Measurements from ENCODE around the gene MGST3. TPM values are rescaled to one million over a fixed set of nuclear protein-coding genes. Genes with fewer than 3 reads are reported as not detected.
"Not testable (repeated sequence)": the region's sequence is repeated elsewhere in the genome, so short reads cannot be mapped to it uniquely, and the experiment has no call there.

The MGST3 gene
- total RNA-seq, 2 experiments from 2014 or later, result 53.3 to 56.6 TPM

- Mint-ChIP-seq H3K27ac (no peak overlapping the region), H3K27me3 (peaks cover 8% of the 10 kb centered on the region), H3K9me3 (no peaks in the 10 kb centered on the region), H3K4me3 (no peak overlapping the region), H3K4me1 (ENCODE audit: low read depth) (peaks cover 6% of the 10 kb centered on the region), H3K36me3 (no peaks in the 10 kb centered on the region)
- ChIA-PET POLR2A (no interaction called here), CTCF (interaction anchor here (0.7 to 1.3 kb wide), 2 partner anchors 134 to 309 kb away, joined by 3 to 5 read pairs; no protein-coding TSS in a partner anchor)
- intact Hi-C loops (cut with micrococcal nuclease), result no loop called here
- DNase-seq, result no peak
Measured at GRCh38 chr1:165605246-165605645, 25.8 kb upstream of the MGST3 start.

GRCh38 chr1:165606676-165607075 is 24.4 kb upstream of the MGST3 start:
- H3K27ac Mint-ChIP-seq; DNase-seq; CTCF ChIA-PET; H3K36me3 Mint-ChIP-seq; intact Hi-C loops (cut with micrococcal nuclease); POLR2A ChIA-PET; H3K4me3 Mint-ChIP-seq; H3K9me3 Mint-ChIP-seq; H3K4me1 Mint-ChIP-seq (ENCODE audit: low read depth): not testable (repeated sequence)
- peaks cover 16% of the 10 kb centered on the region for H3K27me3 Mint-ChIP-seq

- Mint-ChIP-seq H3K4me3 (no peak overlapping the region), H3K4me1 (ENCODE audit: low read depth) (no peaks in the 10 kb centered on the region), H3K27ac (no peak overlapping the region), H3K9me3 (peaks cover 10% of the 10 kb centered on the region), H3K27me3 (peaks cover 30% of the 10 kb centered on the region), H3K36me3 (peaks cover 4% of the 10 kb centered on the region)
- POLR2A ChIA-PET, result no interaction called here
- CTCF ChIA-PET, result interaction anchor here (0.9 to 1.4 kb wide), 2 partner anchors 9 to 10 kb away, joined by 3 to 5 read pairs; no protein-coding TSS in a partner anchor
- no peak for DNase-seq
- intact Hi-C loops (cut with micrococcal nuclease), result no loop called here
Measured at GRCh38 chr1:165610866-165611265, 20.2 kb upstream of the MGST3 start.

- Mint-ChIP-seq H3K27ac (no peak overlapping the region), H3K27me3 (peaks cover 32% of the 10 kb centered on the region), H3K9me3 (peaks cover 10% of the 10 kb centered on the region), H3K4me1 (ENCODE audit: low read depth) (no peaks in the 10 kb centered on the region), H3K4me3 (no peak overlapping the region), H3K36me3 (peaks cover 4% of the 10 kb centered on the region)
- no peak for DNase-seq
- CTCF ChIA-PET, result no interaction called here
- POLR2A ChIA-PET, result no interaction called here
- intact Hi-C loops (cut with micrococcal nuclease), result no loop called here
Measured at GRCh38 chr1:165612062-165612461, 19.0 kb upstream of the MGST3 start.

GRCh38 chr1:165616054-165616612 is 14.9 kb upstream of the MGST3 start:
- Mint-ChIP-seq H3K36me3 (peaks cover 4% of the 10 kb centered on the region), H3K27me3 (peaks cover 25% of the 10 kb centered on the region), H3K4me3 (no peak overlapping the region), H3K9me3 (peaks cover 10% of the 10 kb centered on the region), H3K27ac (no peak overlapping the region), H3K4me1 (ENCODE audit: low read depth) (no peaks in the 10 kb centered on the region)
- intact Hi-C loops (cut with micrococcal nuclease), result no loop called here
- ChIA-PET CTCF (interaction anchor here (1.3 kb wide), 1 partner anchor 15 kb away, joined by 4 read pairs; no protein-coding TSS in a partner anchor), POLR2A (interaction anchor here (1.2 kb wide), 1 partner anchor 14 kb away, joined by 3 read pairs; the partner anchor contains the start of gene MGST3)
- DNase-seq, result no peak

- peaks cover 4% of the 10 kb centered on the region for H3K36me3 Mint-ChIP-seq
- no peak overlapping the region for H3K27ac Mint-ChIP-seq
- no peak overlapping the region for H3K4me3 Mint-ChIP-seq
- CTCF ChIA-PET, result interaction anchor here (0.7 to 1.3 kb wide), 2 partner anchors 16 to 225 kb away, joined by 3 to 4 read pairs; no protein-coding TSS in a partner anchor
- intact Hi-C loops (cut with micrococcal nuclease), result no loop called here
- no peaks in the 10 kb centered on the region for H3K4me1 Mint-ChIP-seq (ENCODE audit: low read depth)
- DNase-seq, result no peak
- H3K27me3 Mint-ChIP-seq, result peaks cover 22% of the 10 kb centered on the region
- POLR2A ChIA-PET, result interaction anchor here (1.2 kb wide), 1 partner anchor 14 kb away, joined by 3 read pairs; the partner anchor contains the start of gene MGST3
- peaks cover 10% of the 10 kb centered on the region for H3K9me3 Mint-ChIP-seq
Measured at GRCh38 chr1:165616987-165617546, 14.0 kb upstream of the MGST3 start.

- DNase-seq, result no peak
- Mint-ChIP-seq H3K4me3 (no peak overlapping the region), H3K27ac (no peak overlapping the region), H3K27me3 (peaks cover 21% of the 10 kb centered on the region), H3K4me1 (ENCODE audit: low read depth) (no peaks in the 10 kb centered on the region), H3K9me3 (no peaks in the 10 kb centered on the region), H3K36me3 (no peaks in the 10 kb centered on the region)
- ChIA-PET POLR2A (no interaction called here), CTCF (interaction anchor here (0.7 to 0.8 kb wide), 2 partner anchors 18 to 281 kb away, joined by 3 read pairs; no protein-coding TSS in a partner anchor)
- intact Hi-C loops (cut with micrococcal nuclease), result no loop called here
Measured at GRCh38 chr1:165619647-165620151, 11.3 kb upstream of the MGST3 start.

- Mint-ChIP-seq H3K36me3 (no peaks in the 10 kb centered on the region), H3K9me3 (no peaks in the 10 kb centered on the region), H3K4me3 (no peak overlapping the region), H3K27me3 (peaks cover 10% of the 10 kb centered on the region), H3K27ac (no peak overlapping the region), H3K4me1 (ENCODE audit: low read depth) (no peaks in the 10 kb centered on the region)
- intact Hi-C loops (cut with micrococcal nuclease), result no loop called here
- ChIA-PET POLR2A (interaction anchor here (0.7 kb wide), 1 partner anchor 110 kb away, joined by 5 read pairs; no protein-coding TSS in a partner anchor), CTCF (interaction anchor here (0.6 to 1.0 kb wide), 2 partner anchors 23 to 28 kb away, joined by 3 read pairs; no protein-coding TSS in a partner anchor)
- no peak for DNase-seq
Measured at GRCh38 chr1:165623624-165624023, 7.4 kb upstream of the MGST3 start.

GRCh38 chr1:165624441-165624840 is 6.6 kb upstream of the MGST3 start:
- intact Hi-C loops (cut with micrococcal nuclease), result no loop called here
- ChIA-PET CTCF (no interaction called here), POLR2A (no interaction called here)
- H3K27me3 Mint-ChIP-seq, result peaks cover 10% of the 10 kb centered on the region
- no peaks in the 10 kb centered on the region for H3K4me1 Mint-ChIP-seq (ENCODE audit: low read depth)
- no peak overlapping the region for H3K4me3 Mint-ChIP-seq
- no peaks in the 10 kb centered on the region for H3K36me3 Mint-ChIP-seq
- H3K27ac Mint-ChIP-seq, result no peak overlapping the region
- H3K9me3 Mint-ChIP-seq, result no peaks in the 10 kb centered on the region
- DNase-seq, result no peak

GRCh38 chr1:165628147-165628822 is 2.7 kb upstream of the MGST3 start:
- no peak overlapping the region for H3K4me3 Mint-ChIP-seq
- no peaks in the 10 kb centered on the region for H3K9me3 Mint-ChIP-seq
- H3K36me3 Mint-ChIP-seq, result no peaks in the 10 kb centered on the region
- ChIA-PET POLR2A (no interaction called here), CTCF (no interaction called here)
- H3K27ac Mint-ChIP-seq, result no peak overlapping the region
- no peak for DNase-seq
- H3K27me3 Mint-ChIP-seq, result peaks cover 4% of the 10 kb centered on the region
- intact Hi-C loops (cut with micrococcal nuclease), result no loop called here
- peaks cover 4% of the 10 kb centered on the region for H3K4me1 Mint-ChIP-seq (ENCODE audit: low read depth)

GRCh38 chr1:165629151-165629550 is 1.9 kb upstream of the MGST3 start:
- intact Hi-C loops (cut with micrococcal nuclease), result no loop called here
- Mint-ChIP-seq H3K9me3 (no peaks in the 10 kb centered on the region), H3K36me3 (no peaks in the 10 kb centered on the region), H3K4me3 (no peak overlapping the region), H3K4me1 (ENCODE audit: low read depth) (peaks cover 11% of the 10 kb centered on the region), H3K27me3 (peaks cover 3% of the 10 kb centered on the region), H3K27ac (no peak overlapping the region)
- POLR2A ChIA-PET, result no interaction called here
- no peak for DNase-seq
- CTCF ChIA-PET, result no interaction called here
